ENCODE measurements around the gene PPOX.
A peak's percentile ranks its signal among the peaks of the same experiment; 100 is the strongest.

The PPOX gene

GRCh38 chr1:161176468-161177111, 10.4 kb downstream of the PPOX start:
- no peak for DNase-seq

GRCh38 chr1:161177112-161177935, 11.1 kb downstream of the PPOX start, which contains the start of gene B4GALT3:
B4GALT3 (minus strand) TSS chr1:161177507; CDS start chr1:161176060, 1,447 bp downstream.
- peak; percentile 76 for DNase-seq

DNA sequence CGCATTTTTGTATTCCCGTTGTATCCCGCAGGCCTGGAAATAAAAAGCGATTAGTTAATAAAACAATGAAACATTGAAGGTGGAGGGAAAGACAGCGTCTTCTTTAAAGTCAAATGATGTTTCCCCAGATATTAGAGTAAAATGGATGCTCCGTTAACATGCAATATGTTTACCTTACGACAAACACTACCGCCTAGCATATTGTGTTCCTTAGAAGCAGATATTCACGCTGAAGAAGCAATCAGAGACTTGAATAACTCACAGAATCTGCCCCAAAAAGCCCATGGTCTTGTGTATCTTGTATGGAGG, 11.7 kb downstream of the PPOX start:
- no peak for DNase-seq

DNA sequence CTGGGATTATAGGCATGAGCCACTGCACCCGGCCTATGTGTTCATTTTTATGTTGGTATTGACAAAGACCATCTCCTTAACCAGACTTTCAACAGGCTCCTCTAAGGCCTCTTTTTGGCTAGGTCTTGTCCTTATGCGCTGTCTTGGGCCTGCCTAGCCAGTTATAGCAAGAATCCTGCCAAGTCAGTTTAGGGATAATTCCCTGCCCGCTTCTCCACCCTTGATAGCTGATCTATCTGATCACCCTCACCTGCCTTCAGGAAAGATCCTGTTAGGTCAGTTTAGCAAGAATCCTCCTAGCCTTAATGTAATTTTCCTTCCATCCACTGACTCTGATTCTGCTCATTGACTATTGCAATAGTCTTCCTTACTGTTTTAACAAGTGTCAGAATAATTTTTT, 13.5 kb downstream of the PPOX start:
- no peak for DNase-seq

DNA sequence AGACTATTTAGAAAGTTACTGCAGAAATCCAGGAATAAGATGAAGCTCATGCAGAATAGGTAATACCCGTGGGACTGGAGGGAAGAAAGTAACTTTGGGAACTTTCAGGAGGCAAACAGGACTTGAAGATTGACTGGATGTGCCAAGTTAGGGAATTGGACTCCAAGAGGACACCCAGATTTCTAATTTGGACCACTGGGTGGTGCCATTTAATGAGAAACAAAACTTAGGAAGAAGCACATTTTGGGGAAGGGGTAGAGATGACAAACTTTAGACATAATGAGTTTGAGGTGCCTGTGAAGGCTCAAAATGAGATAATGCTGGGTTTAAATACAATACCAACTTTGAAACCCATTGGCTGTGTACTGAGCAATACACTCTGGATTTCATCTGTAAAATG, 14.4 kb downstream of the PPOX start:
- no peak for DNase-seq

DNA sequence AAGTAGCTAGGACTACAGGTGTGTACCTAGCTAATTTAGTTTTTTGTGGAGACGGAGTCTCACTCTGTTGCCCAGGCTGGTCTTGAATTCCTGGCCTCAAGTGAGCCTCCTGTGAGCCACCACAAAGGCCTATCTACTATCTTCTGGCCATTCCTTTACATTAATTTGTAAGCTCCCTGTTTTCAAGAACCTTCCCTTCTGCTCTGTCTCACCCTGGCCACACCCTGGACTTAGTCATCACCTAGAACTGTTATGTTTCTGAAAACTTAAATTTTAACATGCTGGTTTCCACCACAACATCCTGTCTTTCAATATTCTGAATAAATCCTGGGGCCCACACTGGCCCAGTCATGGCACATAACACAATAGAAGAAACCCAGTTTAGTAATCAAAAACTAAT, 16.0 kb downstream of the PPOX start:
- DNase-seq, result no peak

DNA sequence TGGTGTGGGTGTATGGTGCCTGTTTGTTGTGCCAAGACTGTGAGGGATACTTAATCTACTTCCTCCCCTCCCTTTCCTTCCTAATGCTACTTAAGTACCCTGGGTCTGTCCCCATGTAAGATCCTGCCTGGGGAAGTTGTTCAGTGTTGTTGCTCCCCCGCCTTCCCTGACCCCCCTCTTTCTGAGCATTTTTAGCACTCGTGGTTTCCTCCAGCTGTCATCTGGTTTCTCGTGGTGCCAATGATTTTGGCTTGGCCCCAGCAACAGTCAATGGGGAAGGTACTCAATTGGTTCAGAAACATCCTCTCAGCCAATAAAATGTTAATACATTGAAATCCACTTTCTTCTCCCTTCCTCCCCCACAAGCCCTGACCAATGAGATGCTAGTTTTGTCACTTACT, 19.1 kb downstream of the PPOX start:
- DNase-seq, result no peak

- no peak for DNase-seq
Measured at GRCh38 chr1:161185732-161186311, 19.6 kb downstream of the PPOX start.

GRCh38 chr1:161187311-161187710, 21.1 kb downstream of the PPOX start:
- no peak for DNase-seq

GRCh38 chr1:161188381-161188780, 22.2 kb downstream of the PPOX start:
- DNase-seq, result no peak

DNA sequence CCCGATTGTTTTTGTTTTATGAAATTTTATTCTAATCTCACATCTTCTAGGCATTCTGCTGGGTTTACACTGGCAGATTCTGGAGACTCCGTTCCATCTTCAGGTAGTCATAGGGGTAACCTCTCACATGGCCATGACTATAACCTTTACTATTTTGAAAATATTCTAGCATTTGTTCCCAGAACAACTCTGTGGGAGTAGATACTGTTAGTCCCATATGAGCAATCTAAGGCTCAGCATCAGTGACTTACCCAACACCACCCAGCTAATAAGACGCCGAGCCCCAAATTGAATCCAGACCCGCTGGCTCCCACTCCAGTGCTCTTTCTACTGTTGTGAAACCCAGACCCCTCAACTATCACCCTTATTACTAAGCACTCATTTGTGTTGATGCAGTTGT, 22.8 kb downstream of the PPOX start:
- DNase-seq, result no peak

DNA sequence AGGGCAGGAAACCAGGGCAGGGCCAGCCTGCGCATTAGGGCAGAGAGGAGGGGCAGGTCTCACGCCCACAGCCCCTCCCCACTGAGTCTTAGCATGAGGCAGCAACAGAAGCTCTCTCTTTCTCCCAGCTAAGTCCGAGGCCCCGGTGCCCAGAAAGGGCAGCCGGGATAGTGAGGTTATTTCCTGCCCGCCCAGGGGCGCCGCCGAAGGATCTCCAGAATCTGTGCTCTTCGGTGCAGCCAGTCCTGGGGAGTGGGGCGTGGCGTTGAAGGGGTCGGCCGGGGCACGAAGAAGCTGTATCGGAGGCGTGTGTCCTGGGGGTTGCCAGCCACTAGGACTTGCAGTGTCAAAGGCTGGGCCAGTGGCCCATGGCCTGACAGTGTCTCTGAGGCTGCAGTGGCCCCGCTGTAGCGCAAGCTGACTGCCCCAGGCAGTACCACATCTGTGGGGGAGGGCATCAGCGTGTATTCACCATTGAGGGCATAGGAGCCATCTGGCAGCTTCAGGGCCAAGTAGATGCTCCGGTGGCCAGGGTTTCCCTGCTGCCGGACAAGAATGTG, 24.8 kb downstream of the PPOX start:
- no peak for DNase-seq

DNA sequence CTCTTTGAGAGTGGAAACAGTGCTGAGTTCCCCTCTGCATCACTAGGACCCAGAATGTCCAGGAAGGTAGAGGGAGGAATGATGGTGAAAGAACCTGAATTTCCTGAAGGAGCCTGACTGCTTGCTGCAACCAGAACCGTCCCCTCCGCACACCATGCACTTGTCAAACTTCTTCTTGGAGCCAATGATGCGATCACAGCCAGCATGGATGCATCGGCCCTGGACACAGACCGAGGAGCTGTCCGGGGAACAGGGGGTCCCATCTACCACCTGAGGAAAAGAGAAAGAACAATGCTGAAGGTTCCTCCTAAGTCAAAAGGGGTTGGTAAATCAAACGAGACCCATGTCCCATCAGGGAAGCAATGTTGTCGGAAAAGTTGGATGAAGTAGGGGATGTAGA, 25.7 kb downstream of the PPOX start:
- no peak for DNase-seq

DNA sequence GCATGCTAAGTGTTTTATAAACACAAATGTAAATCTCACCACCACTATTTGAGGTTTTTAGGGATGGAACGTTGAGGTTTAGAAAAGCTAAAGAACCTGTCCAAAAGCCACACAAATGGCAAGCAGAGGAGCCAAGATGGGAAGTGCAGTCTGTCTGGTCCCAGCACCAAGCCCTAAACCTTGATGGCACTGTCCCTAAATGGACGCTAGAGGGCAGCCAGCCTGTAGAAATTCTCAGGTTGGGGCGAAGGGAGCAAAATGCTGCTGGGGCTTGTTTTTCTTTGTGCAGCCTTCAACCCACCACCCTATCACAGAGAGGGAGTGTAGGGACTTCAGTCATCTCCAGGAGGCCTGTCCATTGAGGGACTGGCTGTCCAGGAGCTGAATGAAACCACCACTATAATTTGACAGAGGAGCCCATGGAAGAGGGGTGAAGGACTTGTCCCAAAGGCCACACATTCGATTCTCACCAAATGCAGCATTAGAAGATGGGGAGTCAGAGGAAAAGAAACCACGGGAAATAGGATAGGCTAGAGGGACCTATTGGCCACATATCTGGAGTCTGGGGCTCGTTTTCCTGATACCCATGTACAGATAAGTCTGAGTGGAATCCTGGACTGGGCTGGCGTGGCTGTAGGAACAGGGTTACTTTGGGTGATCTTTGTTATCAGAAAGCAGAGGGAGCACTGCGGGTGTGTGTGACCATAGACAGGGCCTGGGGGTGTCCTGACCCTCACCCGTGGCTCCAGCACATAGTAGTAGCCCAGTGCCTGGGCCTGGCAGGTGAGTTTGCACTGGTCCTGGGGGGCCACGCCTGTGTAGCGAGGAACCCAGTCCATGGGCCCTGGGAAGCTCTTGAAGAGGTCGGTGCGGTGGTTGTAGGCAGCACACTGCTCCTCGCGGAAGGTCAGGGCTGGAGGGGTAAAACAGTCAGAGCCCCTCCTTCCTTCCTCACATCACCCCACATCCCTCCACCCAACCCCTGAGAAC, 26.5 kb downstream of the PPOX start:
- DNase-seq, result peak; percentile 39

DNA sequence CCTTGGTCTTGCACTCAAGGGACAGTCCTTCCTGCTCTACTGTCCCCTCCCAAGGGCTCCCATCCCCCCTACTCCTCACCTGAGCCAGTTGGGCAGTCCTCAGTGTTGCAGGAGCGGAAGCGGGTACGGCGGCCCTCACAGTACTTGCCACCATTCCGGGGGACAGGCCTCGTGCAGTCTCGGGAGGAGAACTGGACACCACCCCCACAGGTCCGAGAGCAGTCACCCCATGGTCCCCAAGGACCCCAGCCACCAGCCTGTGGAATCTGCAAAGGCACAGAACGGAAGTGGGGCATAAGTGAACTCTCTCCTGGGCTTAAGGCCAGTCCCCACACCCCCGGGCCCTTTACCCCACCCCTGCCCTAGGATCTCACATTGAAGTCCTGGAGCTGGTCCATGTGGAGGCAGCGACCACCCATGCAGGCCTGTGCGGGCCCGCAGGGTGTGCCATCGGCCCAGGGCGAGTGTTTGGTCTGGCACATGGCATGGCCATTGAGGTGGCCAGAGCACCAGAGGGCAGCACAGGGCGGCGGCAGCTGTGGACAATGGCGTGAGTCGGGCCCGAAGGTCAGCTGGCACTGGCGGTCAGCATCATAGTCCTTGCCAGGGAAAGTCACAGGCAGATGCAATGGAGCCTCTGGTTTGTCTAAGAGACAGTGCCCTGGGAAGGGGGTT, 27.5 kb downstream of the PPOX start:
- DNase-seq, result no peak

- no peak for DNase-seq
Measured at GRCh38 chr1:161195171-161195570, 28.9 kb downstream of the PPOX start.

- DNase-seq, result no peak
Measured at GRCh38 chr1:161196111-161196510, 29.9 kb downstream of the PPOX start.

GRCh38 chr1:161196521-161197451, 30.6 kb downstream of the PPOX start:
- no peak for DNase-seq

DNA sequence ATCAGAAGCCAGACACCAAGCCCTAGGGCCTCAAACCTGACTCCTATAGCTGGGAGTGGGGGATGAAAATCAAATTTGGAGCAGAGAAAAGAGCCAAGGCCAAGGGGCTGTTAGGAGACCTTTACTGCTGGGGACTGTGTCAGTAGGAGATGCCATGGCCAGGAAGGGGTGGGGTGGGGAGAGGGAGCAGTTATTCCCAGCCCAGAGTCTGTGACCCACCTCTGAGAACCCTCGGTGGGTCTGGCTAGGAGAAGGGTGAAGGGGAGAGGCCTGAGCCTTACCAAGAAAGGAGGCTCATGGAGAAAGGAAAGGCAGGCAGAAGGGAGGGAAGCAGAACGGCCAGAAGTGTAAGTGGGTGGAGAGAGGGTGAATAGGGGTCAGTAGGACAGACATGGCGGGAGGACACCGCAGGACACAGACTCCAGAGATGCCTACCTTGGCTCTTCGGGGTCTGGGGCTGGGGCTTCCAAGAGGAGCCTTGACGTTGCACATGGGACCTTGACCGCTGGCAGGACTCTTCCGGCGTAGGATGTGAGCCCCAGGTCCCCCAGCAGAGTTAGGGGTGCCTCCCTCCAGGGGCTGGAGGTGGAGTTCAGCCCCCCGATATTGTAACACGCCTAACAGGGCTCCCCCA, 31.5 kb downstream of the PPOX start:
- DNase-seq, result no peak

GRCh38 chr1:161198194-161198896, 32.1 kb downstream of the PPOX start:
- DNase-seq, result no peak
